ENCODE data around the gene RPL5. TPM values are rescaled to one million over a fixed set of nuclear protein-coding genes. Genes with fewer than 3 reads are reported as not detected.

The RPL5 gene
- polyA plus RNA-seq, 3 donors: 921 to 1,114 (median 953) TPM

- intact Hi-C loops (cut with micrococcal nuclease): no loop called here
- no peaks in the 10 kb centered on the region for H3K36me3 Mint-ChIP-seq
- Histone ChIP-seq H4K20me1 (ENCODE audit: insufficient read depth, low read length) (no peaks in the 10 kb centered on the region), H3K4me1 (ENCODE audit: control insufficient read depth in 1 of 2, insufficient read depth in 2 of 2, low read length in 2 of 2) (peaks cover 11 to 13% of the 10 kb centered on the region in 2 donors), H3K27me3 (ENCODE audit: control insufficient read depth in 2 of 2, insufficient read depth in 2 of 2, low read length in 2 of 2) (no peaks in the 10 kb centered on the region), H3K4me2 (replicated peaks; ENCODE audit: extremely low read depth, low read length, poor library complexity, severe bottlenecking) (no peak overlapping the region), H3K4me3 (replicated peaks in 1 of 3; ENCODE audit: low read depth in 2 of 3, low read length in 3 of 3) (no peak overlapping the region), H3K36me3 (replicated peaks in 1 of 2; ENCODE audit: control insufficient read depth in 1 of 2, insufficient read depth in 2 of 2, low read length in 2 of 2) (no peaks in the 10 kb centered on the region), H2AFZ (ENCODE audit: insufficient read depth, low read depth, low read length, poor library complexity, severe bottlenecking) (no peak overlapping the region), H3K9me3 (replicated peaks in 1 of 2; ENCODE audit: control insufficient read depth in 1 of 2, insufficient read depth in 1 of 2, low read length in 2 of 2) (peaks cover 0 to 6% of the 10 kb centered on the region in 2 donors), H3K9ac (ENCODE audit: insufficient read depth, low read length, poor library complexity, severe bottlenecking) (no peak overlapping the region), H3K79me2 (ENCODE audit: insufficient read depth, low read length) (no peaks in the 10 kb centered on the region), H3K27ac (ENCODE audit: low read depth in 1 of 2, low read length in 2 of 2) (no peak overlapping the region)
- WGBS (ENCODE audit: insufficient coverage): 100% methylated on average over 2 of the region's 2 CpGs
- no peak for DNase-seq
- peaks cover 14% of the 10 kb centered on the region for H3K4me1 Mint-ChIP-seq
- H3K27ac Mint-ChIP-seq: no peak overlapping the region
- no peak overlapping the region for H3K4me3 Mint-ChIP-seq
- no peak for TF ChIP-seq CTCF (IDR thresholded peaks at IDR 0.05)
- H3K9me3 Mint-ChIP-seq: peaks cover 0 to 26% (median 18%) of the 10 kb centered on the region in 7 donors
- peaks cover 0 to 4% (median 2%) of the 10 kb centered on the region in 3 donors for H3K27me3 Mint-ChIP-seq (ENCODE audit: low read depth in 3 of 3)
Measured at GRCh38 chr1:92886886-92887419, 55.1 kb downstream of the RPL5 start.

- H3K9ac ChIP-seq (ENCODE audit: insufficient read depth, low read length, poor library complexity, severe bottlenecking): no peak overlapping the region
- Mint-ChIP-seq H3K4me3 (no peak overlapping the region), H3K27ac (no peak overlapping the region), H3K36me3 (no peaks in the 10 kb centered on the region), H3K9me3 (peaks cover 0 to 31% (median 23%) of the 10 kb centered on the region in 7 donors), H3K27me3 (ENCODE audit: low read depth in 3 of 3) (peaks cover 0 to 4% (median 2%) of the 10 kb centered on the region in 3 donors), H3K4me1 (peaks cover 12% of the 10 kb centered on the region)
- no CpG with 5 or more reads among the region's 2 CpGs for WGBS (ENCODE audit: insufficient coverage)
- H3K79me2 ChIP-seq (ENCODE audit: insufficient read depth, low read length): no peaks in the 10 kb centered on the region
- no peak overlapping the region for H3K4me2 ChIP-seq (replicated peaks; ENCODE audit: extremely low read depth, low read length, poor library complexity, severe bottlenecking)
- H3K27ac ChIP-seq (ENCODE audit: low read depth in 1 of 2, low read length in 2 of 2): no peak overlapping the region
- peaks cover 11 to 13% of the 10 kb centered on the region in 2 donors for H3K4me1 ChIP-seq (ENCODE audit: control insufficient read depth in 1 of 2, insufficient read depth in 2 of 2, low read length in 2 of 2)
- no peak overlapping the region for H3K4me3 ChIP-seq (replicated peaks in 1 of 3; ENCODE audit: low read depth in 2 of 3, low read length in 3 of 3)
- H3K36me3 ChIP-seq (replicated peaks in 1 of 2; ENCODE audit: control insufficient read depth in 1 of 2, insufficient read depth in 2 of 2, low read length in 2 of 2): no peaks in the 10 kb centered on the region
- intact Hi-C loops (cut with micrococcal nuclease): no loop called here
- no peaks in the 10 kb centered on the region for H4K20me1 ChIP-seq (ENCODE audit: insufficient read depth, low read length)
- H3K27me3 ChIP-seq (ENCODE audit: control insufficient read depth in 2 of 2, insufficient read depth in 2 of 2, low read length in 2 of 2): no peaks in the 10 kb centered on the region
- DNase-seq: no peak
- no peak overlapping the region for H2AFZ ChIP-seq (ENCODE audit: insufficient read depth, low read depth, low read length, poor library complexity, severe bottlenecking)
- peaks cover 0 to 8% of the 10 kb centered on the region in 2 donors for H3K9me3 ChIP-seq (replicated peaks in 1 of 2; ENCODE audit: control insufficient read depth in 1 of 2, insufficient read depth in 1 of 2, low read length in 2 of 2)
- no peak for TF ChIP-seq CTCF (IDR thresholded peaks at IDR 0.05)
Measured at GRCh38 chr1:92887465-92887864, 55.6 kb downstream of the RPL5 start.

Small RNA genes lying within 50 kb of the gene (small RNA-seq; reads per million reads assigned to genes)
- gene RF00432 (ENCODE audit: insufficient read length, low read depth) (not detected), gene SNORA66 (ENCODE audit: insufficient read length, low read depth) (291 reads per million, percentile 98 among the genes with 10 or more reads in this experiment), gene SNORD21 (ENCODE audit: insufficient read length, low read depth) (not detected)

Other genes starting within 250 kb of the RPL5 start
- gene EVI5, start 46.9 kb upstream of the RPL5 start, polyA plus RNA-seq: 10 to 100 TPM in 2 of 3 donors, 1 to 10 TPM in 1; 7.6 to 19.4 (median 14.3) TPM
- 1 to 10 TPM in 1 of 3 donors, under 1 TPM in 2; 0.45 to 1.4 (median 0.83) TPM for gene DIPK1A, start 129.4 kb downstream of the RPL5 start, polyA plus RNA-seq
- gene MTF2, start 247.2 kb downstream of the RPL5 start, polyA plus RNA-seq: 10 to 100 TPM; 16.0 to 56.3 (median 32.5) TPM

All from CD14-positive monocyte (primary cell).